Heart left ventricle (tissue), 13 donors: ENCODE data around the gene MIA2.

Experiments used
- CTCF ChIP-seq, 12 donors: fragments of 200-600 bp; sonication (generic) in 4 of 12; IDR thresholded peaks; one replicate each; pipeline versions ENCODE4 v1.5.0 to v1.8.0; 2018 to 2022; ENCODE audit warnings: antibody characterized with exemption in 12 of 12, mild to moderate bottlenecking in 5 of 12
- POLR2A ChIP-seq, 2 donors: fragments of 450-650 bp; IDR thresholded peaks; one replicate each; pipeline ENCODE4 v1.6.1; 2017; ENCODE audit warnings: antibody characterized with exemption in 2 of 2, mild to moderate bottlenecking in 2 of 2, moderate library complexity in 2 of 2
- donor health status: ischemic (EF 13 %, LVEDD 7.1; RV severe dilation, severe dysfunction).
- donor health status: DM: no; HTN: yes; CAD: no.
- donor health status: DM: no; HTN: no; CAD: no.
- donor health status: ischemic (EF 25% LVEDD 6.9; RV normal size, moderate dysfunction).
- donor health status: ischemic (EF 25% LVEDD 5.7; RV mildly dilated, moderate dysfunction).
- donor health status: ischemic (EF 35%, LVEDD 5.7; RV mildly dilated, moderate dysfunction).
- donor health status: nonischemic (EF 11% LVEDD 7.7; RV severe dilation, severe dysfunction).
- donor health status: DM: yes; HTN: yes; CAD: no.
- donor health status: PGD.
- donor health status: ischemic (EF 29% LVEDD 5.4; RV normal size, mild dysfunction).
- donor health status: nonischemic (EF 23%, LVEDD 6.1; RV moderate dilation, normal function).

GRCh38 chr14:39398382-39398781, 164.7 kb downstream of the MIA2 start:
- TF ChIP-seq CTCF (IDR thresholded peaks at IDR 0.05) (no peak), POLR2A (IDR thresholded peaks at IDR 0.05) (no peak)
